OCI-LY7 (cell line): ENCODE measurements around the gene COL8A2. TPM values are rescaled to one million over a fixed set of nuclear protein-coding genes. Genes with fewer than 3 reads are reported as not detected.

Experiments
- BruUV-seq: library from RNA; stranded (reverse); fragments of 400-500 nt; replicated peaks from 2 replicates; lab custom pipeline; 2021; lab: Mats Ljungman, UMichigan
- CTCF ChIA-PET: fragments of 300-600 bp; sonication (Branson Sonifier 250); formaldehyde crosslinking; loops from one replicate; lab custom pipeline; 2022; ENCODE audit warnings: antibody characterized with exemption; ENCODE audit not compliant: unreplicated experiment; lab: Charles Lee
- POLR2A ChIA-PET: fragments of 300-600 bp; sonication (Branson Sonifier 250); formaldehyde crosslinking; loops from one replicate; lab custom pipeline; 2022; ENCODE audit warnings: antibody characterized with exemption; lab: Charles Lee
- DNase-seq: peaks from one replicate; pipeline ENCODE4 v3.0.0-alpha.2; 2015; ENCODE audit warnings: low spot score
- H2AFZ ChIP-seq: fragments of 200-600 bp; sonication (generic), shearing (Covaris generic); 2 replicates; pipeline ENCODE4 v1.6.1; 2014; ENCODE audit warnings: mild to moderate bottlenecking, antibody characterized with exemption, low read length, moderate library complexity
- H3K27ac ChIP-seq: fragments of 200-600 bp; sonication (generic); 2 replicates; pipeline ENCODE4 v1.5.1; 2014; ENCODE audit warnings: mixed run types, low read depth, mild to moderate bottlenecking, moderate library complexity, low read length, inconsistent platforms; ENCODE audit not compliant: poor library complexity, severe bottlenecking
- H3K36me3 ChIP-seq: fragments of 200-600 bp; sonication (generic); 2 replicates; pipeline ENCODE4 v1.6.1; 2014; ENCODE audit warnings: mild to moderate bottlenecking, antibody characterized with exemption, low read length, moderate library complexity, mixed read lengths; ENCODE audit not compliant: insufficient read depth
- H3K4me1 ChIP-seq: fragments of 200-600 bp; sonication (generic); 2 replicates; pipeline ENCODE4 v1.5.1; 2014; ENCODE audit warnings: mild to moderate bottlenecking, low read length; ENCODE audit not compliant: insufficient read depth, poor library complexity, severe bottlenecking
- H3K4me2 ChIP-seq: fragments of 200-600 bp; sonication (generic); 2 replicates; pipeline ENCODE4 v1.6.1; 2014; ENCODE audit warnings: mild to moderate bottlenecking, low read length
- H3K4me3 ChIP-seq: fragments of 200-600 bp; sonication (generic); 2 replicates; pipeline ENCODE4 v1.5.1; 2014; ENCODE audit warnings: mild to moderate bottlenecking, low read depth, low read length; ENCODE audit not compliant: poor library complexity, severe bottlenecking
- H3K79me2 ChIP-seq: fragments of 200-600 bp; sonication (generic); 2 replicates; pipeline ENCODE4 v1.6.1; 2016; ENCODE audit warnings: low read depth, mild to moderate bottlenecking, low read length, moderate library complexity, mixed read lengths; ENCODE audit not compliant: insufficient read depth
- H3K9me2 ChIP-seq: fragments of 200-600 bp; sonication (generic); 2 replicates; pipeline ENCODE4 v1.6.1; 2016; ENCODE audit warnings: mild to moderate bottlenecking, low read length, mixed read lengths; ENCODE audit not compliant: insufficient read depth
- H3K9me3 ChIP-seq: fragments of 200-600 bp; sonication (generic); 2 replicates; pipeline ENCODE4 v1.6.1; 2014; ENCODE audit warnings: mild to moderate bottlenecking, mixed run types, low read length, mixed read lengths
- H4K20me1 ChIP-seq: fragments of 200-600 bp; sonication (generic); 2 replicates; pipeline ENCODE4 v1.6.1; 2014; ENCODE audit warnings: mild to moderate bottlenecking, antibody characterized with exemption, low read length, moderate library complexity, mixed read lengths; ENCODE audit not compliant: insufficient read depth
- CTCF ChIP-seq: fragments of 200-600 bp; sonication (generic); conservative IDR thresholded peaks from 2 replicates; pipeline ENCODE4 v1.5.1; 2014; ENCODE audit warnings: mild to moderate bottlenecking, antibody characterized with exemption, low read length, moderate library complexity, mixed read lengths
- EZH2phosphoT487 ChIP-seq: fragments of 200-600 bp; sonication (generic); IDR thresholded peaks from 2 replicates; pipeline ENCODE4 v1.6.1; 2018; ENCODE audit warnings: low read depth, borderline replicate concordance, mild to moderate bottlenecking, mixed run types, antibody characterized with exemption, low read length, moderate library complexity, mixed read lengths
- intact Hi-C: fragments of 100-400 bp; cut with micrococcal nuclease; formaldehyde crosslinking; loops from one replicate; pipeline ENCODE4 v1.10.0; 2022; ENCODE audit not compliant: unreplicated experiment
- total RNA-seq, 2 experiments: library from RNA; depleted of rRNA in 1 of 2; stranded (reverse); fragments of >200 nt in 1 of 2; shearing (Covaris generic) in 1 of 2; gene quantifications; 2 replicates each; pipeline ENCODE4 v1.2.3, GENCODE V29; 2014 to 2022

Gene COL8A2
- total RNA-seq, 2 experiments from 2014 or later: not detected

GRCh38 chr1:36080236-36080635 is 44.8 kb downstream of the COL8A2 start:
- ChIA-PET POLR2A (interaction anchor here (0.7 kb wide), 2 partner anchors 63 to 194 kb away, joined by 4 read pairs; no protein-coding TSS in a partner anchor), CTCF (no interaction called here)

DNA sequence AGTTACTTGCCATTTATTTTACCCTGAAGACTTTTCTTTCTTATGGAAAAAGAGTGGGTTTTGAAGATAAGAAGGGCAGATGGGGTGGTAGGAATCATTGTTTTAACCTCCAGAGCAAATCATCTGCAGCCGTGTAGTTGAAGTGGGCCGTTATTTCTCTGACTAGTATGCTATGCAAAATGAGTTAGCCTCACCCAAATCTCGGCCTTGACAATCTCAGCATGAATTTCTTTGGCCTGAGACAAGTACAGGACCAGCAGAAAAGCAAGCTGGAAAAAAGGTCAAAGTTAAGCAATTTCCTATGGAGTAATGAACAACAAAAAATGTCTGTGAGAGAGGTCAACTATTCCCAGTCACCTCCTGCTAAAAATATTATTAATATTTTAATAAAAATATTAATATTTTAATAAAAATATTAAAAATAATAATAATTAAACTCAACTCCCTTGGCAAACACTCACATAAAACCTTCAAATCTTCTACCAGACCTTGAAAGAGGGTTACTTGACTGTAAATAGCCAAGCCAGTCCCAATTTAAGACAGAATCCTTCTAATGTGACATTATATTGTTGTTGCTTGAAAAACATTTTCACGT is 47.9 kb downstream of the COL8A2 start:
- no TSS peak for BruUV-seq
- POLR2A ChIA-PET: no interaction called here
- Histone ChIP-seq H4K20me1 (no peaks in the 10 kb centered on the region), H3K4me2 (no peak overlapping the region), H3K4me1 (no peaks in the 10 kb centered on the region), H3K9me2 (no peaks in the 10 kb centered on the region), H3K79me2 (no peaks in the 10 kb centered on the region), H3K36me3 (no peaks in the 10 kb centered on the region), H2AFZ (no peak overlapping the region), H3K27ac (no peak overlapping the region), H3K4me3 (no peak overlapping the region), H3K9me3 (no peaks in the 10 kb centered on the region)
- intact Hi-C loops: no loop called here
- CTCF ChIA-PET: no interaction called here
- no peak for DNase-seq
- TF ChIP-seq CTCF: no peak
- TF ChIP-seq EZH2phosphoT487: no peak

More at GRCh38 chr1:36080236-36080635, 44.8 kb downstream of the COL8A2 start:
- no peaks in the 10 kb centered on the region for H3K79me2 ChIP-seq
- H3K36me3 ChIP-seq: no peaks in the 10 kb centered on the region
- intact Hi-C loops: no loop called here
- no peak overlapping the region for H3K4me3 ChIP-seq
- H3K27ac ChIP-seq: no peak overlapping the region
- no peaks in the 10 kb centered on the region for H3K4me1 ChIP-seq
- H3K9me2 ChIP-seq: no peaks in the 10 kb centered on the region
- H4K20me1 ChIP-seq: no peaks in the 10 kb centered on the region
- no peak for DNase-seq
- H2AFZ ChIP-seq: no peak overlapping the region
- no peak overlapping the region for H3K4me2 ChIP-seq
- TF ChIP-seq EZH2phosphoT487: no peak
- TF ChIP-seq CTCF: no peak
- no peaks in the 10 kb centered on the region for H3K9me3 ChIP-seq
- no TSS peak for BruUV-seq

DNA sequence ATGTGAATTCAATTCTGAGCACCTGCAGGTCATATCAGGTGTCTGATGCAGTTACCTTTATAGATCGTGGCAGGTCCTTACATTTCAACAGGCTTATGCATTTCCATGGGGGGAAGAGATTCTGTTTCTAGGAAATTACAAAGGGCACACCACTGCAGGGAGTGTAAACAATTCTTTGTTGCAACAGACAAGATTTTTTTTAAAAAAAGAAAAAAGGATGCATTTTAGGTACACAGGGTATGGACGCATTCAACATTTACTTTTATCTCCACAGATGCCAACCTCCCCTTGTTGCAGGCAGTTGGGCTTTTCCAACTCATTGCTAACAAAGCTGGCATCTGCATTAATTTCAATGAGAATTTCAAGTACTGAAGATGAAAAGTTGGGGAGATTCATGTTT is 54.7 kb downstream of the COL8A2 start:
- ChIA-PET CTCF (no interaction called here), POLR2A (no interaction called here)
- no TSS peak for BruUV-seq
- Histone ChIP-seq H3K4me3 (no peak overlapping the region), H3K79me2 (no peaks in the 10 kb centered on the region), H2AFZ (no peak overlapping the region), H3K27ac (no peak overlapping the region), H3K9me3 (no peaks in the 10 kb centered on the region), H4K20me1 (no peaks in the 10 kb centered on the region), H3K9me2 (no peaks in the 10 kb centered on the region), H3K4me1 (no peaks in the 10 kb centered on the region), H3K36me3 (no peaks in the 10 kb centered on the region), H3K4me2 (no peak overlapping the region)
- DNase-seq: no peak
- intact Hi-C loops: no loop called here
- no peak for TF ChIP-seq EZH2phosphoT487
- TF ChIP-seq CTCF: no peak
